Muscle of back (tissue), 11 donors: ENCODE results near the gene PHAF1. TPM values are rescaled to one million over a fixed set of nuclear protein-coding genes. Genes with fewer than 3 reads are reported as not detected.

ENCODE experiments used
- DNase-seq, 3 donors: peaks; one replicate each; pipeline versions ENCODE4 v3.0.0 to v3.0.0-alpha.2; 2013
- polyA plus RNA-seq, 10 donors: library from polyadenylated mRNA; unstranded; fragments of 120-200 nt; gene quantifications; one replicate each; pipeline ENCODE4 v1.2.1, GENCODE V29; 2013; ENCODE audit not compliant: insufficient read length in 10 of 10

The PHAF1 gene
- polyA plus RNA-seq, 10 donors, result 15.6 to 20.5 (median 18.9) TPM

DNA sequence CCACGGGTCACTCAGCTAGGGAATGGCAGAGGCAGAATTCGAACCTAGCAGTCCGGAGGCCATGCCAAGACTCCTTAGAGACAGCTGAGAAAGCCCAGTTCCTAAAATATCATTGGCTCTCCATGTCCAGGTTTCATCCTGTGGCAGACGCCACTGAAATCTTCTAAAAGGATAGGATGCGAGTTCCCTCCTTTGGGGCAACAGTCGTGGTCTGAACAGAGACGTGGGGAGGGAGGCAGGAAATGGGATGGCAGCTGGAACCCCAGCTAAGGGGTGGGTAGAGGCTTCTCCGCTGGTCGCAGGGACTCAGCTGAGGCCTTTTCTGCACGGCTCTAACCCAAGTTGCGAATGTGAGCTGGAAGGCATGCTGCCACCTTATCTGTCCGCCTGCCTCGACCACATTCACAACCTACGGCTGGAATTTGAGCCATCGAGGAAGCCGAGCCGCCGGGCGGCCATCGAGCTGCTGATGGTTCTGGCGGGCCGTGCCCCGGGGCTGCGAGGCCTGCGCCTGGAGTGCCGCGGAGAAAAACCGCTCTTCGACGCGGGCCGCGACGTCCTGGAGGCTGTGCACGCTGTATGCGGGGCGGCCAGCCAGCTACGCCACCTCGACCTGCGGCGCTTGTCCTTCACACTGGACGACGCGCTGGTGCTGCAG, 52.9 kb downstream of the PHAF1 start:
- DNase-seq, result no peak

DNA sequence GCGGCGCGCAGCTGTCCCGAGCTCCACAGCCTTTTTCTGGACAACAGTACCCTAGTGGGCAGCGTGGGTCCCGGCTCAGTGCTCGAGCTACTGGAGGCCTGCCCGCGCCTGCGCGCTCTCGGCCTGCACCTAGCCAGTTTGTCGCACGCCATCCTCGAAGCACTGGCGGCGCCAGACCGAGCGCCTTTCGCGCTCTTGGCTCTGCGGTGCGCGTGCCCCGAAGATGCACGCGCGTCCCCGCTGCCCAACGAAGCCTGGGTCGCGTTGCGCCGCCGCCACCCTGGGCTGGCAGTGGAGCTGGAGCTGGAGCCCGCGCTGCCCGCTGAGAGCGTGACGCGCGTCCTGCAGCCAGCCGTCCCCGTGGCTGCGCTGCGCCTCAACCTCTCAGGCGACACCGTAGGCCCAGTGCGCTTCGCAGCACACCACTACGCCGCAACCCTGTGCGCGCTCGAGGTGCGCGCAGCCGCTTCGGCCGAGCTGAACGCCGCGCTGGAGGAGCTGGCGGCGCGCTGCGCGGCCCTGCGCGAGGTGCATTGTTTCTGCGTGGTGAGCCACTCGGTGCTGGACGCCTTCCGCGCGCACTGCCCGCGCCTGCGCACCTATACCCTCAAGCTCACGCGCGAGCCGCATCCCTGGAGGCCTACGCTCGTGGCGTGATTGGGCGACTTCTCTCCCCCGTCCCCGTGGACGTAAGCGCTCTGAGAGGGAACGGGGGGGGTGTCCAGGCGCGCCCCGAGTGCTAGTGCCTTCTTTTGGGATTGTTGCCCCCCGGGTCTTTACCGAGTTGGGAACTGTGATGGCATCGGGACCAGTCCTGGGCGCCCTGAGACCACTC, 53.6 kb downstream of the PHAF1 start:
- DNase-seq, result peak in 1 of 3 donors; percentile 78

DNA sequence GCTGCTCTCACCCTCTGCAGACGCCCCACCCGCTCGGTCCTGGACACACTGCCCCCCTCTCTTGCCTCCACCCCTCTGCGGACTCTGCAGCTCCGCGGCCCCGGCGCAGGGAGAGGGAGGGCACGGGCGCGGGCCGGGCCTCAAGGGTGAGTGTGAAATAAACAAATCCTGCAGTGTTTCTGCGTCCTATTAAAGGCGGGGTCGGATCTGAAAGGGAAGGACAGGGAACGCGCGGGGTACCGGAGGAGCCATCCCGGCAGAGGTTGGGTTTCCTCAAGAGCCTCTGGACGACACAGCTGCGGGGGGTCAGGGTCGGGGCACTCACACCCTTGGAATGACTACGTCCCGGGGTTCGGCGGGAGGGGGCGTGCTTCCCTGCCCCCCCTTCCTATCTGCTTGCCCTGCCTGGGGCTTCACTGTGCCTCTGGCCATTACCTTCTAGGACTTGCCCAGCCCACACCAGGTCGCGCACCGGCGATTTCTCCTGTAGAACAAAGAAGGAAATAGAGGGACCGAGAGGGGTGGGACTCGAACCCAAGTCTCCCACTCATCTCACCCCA, 54.3 kb downstream of the PHAF1 start:
- no peak for DNase-seq

DNA sequence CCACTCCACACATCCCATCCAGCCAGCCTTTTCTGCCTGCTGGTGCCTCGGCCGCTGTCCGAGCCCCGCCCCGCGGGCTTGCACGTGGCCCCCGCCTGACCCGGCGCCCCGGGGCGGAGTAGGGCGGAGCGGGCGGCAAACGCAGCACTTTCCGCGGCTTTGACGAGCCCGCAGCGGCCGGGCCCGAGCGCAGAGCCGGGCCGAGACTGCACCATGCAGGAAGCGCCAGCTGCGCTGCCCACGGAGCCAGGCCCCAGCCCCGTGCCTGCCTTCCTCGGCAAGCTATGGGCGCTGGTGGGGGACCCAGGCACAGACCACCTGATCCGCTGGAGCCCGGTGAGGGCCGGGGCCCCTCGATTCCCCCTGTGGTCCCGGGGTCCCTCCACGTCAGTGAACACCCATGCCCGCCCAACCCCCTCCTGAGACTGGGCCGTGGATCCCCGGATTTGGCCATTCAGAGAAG, 54.9 kb downstream of the PHAF1 start, which contains the start of gene HSF4:
Gene HSF4, plus strand, starts transcription at position 147 of the 463 bp plus-strand sequence. Its CDS starts 67 bp downstream, at position 214.
- no peak for DNase-seq

DNA sequence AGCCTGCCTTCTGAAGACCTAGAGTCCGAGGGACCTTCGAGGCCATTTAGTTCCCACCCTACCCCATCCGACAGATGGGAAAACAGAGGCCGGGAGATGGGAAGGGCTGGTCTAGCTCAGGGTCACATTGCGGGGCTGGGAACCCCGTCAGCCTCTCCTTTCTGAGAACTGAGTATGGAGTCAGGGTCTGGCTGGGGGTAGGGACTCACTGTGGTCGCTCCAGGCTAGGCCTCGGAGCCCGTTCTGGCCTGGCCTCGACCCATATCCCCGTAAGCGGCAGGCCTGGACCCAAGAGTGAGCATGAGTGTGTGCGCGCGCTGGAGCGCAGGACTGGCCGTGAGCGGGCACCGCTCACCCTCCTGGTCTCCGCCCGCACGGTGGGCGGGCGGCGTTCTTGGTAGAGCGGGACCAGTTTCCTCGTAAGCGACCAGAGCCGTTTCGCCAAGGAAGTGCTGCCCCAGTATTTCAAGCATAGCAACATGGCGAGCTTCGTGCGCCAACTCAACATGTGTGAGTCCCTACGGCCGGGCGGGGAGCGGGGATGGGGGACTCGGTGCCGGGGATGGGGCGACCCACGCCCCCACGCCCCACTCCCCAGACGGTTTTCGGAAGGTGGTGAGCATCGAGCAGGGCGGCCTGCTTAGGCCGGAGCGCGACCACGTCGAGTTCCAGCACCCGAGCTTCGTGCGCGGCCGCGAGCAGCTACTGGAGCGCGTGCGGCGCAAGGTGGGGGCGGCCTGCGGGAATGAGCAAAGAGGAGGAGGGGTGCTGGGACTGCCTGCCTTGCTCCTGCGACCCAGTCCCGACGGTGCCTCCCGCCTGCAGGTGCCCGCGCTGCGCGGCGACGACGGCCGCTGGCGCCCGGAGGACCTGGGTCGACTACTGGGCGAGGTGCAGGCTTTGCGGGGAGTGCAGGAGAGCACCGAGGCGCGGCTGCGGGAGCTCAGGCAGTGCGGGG, 55.7 kb downstream of the PHAF1 start:
- DNase-seq, result peak in 1 of 3 donors; percentile 51

DNA sequence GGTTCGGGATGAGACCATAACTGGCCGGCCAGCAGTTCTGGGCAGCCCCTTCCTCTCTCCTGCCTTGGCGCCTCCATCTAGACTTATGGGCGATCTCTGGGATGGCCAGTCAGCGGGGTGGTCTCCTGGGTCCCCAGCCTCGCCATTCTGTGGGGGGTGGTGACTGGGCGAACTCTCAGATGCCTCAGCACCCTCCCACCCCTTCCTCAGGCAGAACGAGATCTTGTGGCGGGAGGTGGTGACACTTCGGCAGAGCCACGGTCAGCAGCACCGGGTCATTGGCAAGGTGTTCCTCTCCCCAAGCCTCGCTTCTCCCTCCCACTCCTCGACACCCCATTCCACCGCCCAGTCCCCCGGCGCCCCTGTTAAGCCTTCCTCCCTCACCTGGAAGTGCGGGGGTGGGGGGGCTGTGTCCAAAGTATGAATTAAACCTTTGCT, 56.4 kb downstream of the PHAF1 start:
- DNase-seq, result no peak

DNA sequence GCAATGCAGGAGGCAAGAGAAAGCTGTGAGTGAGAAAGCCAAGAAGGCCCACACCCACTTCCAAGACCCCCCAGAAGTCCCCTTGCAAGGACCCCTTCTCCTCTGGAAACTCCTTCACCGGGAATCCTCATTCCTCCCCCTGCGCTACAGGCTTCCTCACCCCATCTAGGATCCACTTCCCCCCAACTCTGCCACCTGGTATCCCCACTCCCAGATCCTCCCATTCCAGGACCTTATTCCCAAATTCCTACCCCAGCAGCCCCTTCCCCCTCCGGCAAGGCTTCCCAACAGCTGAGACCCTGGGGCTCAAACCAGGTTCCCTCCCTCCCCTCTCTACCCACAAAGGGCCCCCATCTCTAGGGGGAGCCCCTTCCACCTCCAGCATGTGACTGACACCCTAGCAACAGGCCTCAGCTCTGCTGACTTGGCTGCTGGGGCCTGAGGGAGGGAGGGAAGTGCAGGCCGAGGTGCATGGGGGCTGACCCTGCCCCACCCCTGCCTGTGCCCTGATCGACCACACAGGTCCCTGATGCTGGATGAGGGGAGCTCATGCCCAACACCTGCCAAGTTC, 56.9 kb downstream of the PHAF1 start:
- DNase-seq, result no peak

DNA sequence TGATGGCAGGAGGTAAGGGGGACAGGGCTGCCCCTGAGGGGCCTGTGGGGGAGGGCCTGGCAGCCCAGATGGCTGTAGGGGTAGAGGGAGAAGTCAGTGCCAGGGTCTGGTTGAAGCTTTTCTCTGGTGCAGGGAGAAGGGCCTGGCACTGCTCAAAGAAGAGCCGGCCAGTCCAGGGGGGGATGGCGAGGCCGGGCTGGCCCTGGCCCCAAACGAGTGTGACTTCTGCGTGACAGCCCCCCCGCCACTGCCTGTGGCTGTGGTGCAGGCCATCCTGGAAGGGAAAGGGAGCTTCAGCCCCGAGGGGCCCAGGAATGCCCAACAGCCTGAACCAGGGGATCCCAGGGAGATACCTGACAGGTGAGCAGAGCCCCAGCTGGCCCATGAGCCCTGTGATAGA, 57.8 kb downstream of the PHAF1 start:
- no peak for DNase-seq

DNA sequence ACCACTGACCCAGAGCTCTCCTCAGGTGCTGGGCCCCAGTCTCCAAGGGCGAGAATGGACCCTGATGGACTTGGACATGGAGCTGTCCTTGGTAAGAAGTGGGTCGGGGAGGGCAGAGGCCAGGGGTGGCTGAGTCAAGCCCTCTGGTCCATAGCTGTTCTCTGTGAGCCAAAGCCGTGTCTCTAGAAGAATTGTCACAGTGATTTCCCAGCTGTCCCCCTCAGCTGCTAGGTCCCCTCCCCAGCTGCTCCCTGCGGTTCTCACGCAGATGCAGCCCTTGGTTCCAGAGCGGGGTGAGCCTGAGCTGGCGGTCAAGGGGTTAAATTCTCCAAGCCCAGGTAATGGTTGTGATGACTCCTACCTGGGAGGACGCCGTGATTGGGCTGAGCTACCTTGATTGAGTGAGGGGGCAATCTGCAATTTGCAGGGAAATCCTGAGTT, 59.3 kb downstream of the PHAF1 start:
- no peak for DNase-seq

DNA sequence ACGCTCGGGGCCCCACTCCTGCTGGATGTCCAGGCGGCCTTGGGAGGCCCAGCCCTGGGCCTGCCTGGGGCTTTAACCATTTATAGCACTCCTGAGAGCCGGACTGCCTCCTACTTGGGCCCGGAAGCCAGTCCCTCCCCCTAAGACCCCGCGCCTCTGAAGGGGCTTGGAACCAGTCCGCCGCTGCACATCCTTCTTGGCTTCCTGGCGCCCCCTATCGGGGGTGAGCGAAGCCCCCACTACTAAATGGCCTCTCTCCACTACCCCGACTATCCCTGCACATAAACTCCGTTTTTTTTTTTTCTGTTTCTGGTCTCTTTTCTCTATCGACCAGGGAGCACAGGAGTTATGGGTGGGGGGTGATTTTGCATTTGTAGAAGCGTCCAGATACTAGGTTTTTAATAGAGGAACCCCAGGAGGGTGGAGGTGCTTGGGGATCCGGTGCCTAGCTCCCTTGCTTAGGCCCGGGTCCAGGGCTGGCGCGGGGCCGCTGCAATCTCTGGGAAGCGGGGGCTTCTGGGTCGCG, 60.0 kb downstream of the PHAF1 start:
- peak in 1 of 3 donors; percentile 48 for DNase-seq

DNA sequence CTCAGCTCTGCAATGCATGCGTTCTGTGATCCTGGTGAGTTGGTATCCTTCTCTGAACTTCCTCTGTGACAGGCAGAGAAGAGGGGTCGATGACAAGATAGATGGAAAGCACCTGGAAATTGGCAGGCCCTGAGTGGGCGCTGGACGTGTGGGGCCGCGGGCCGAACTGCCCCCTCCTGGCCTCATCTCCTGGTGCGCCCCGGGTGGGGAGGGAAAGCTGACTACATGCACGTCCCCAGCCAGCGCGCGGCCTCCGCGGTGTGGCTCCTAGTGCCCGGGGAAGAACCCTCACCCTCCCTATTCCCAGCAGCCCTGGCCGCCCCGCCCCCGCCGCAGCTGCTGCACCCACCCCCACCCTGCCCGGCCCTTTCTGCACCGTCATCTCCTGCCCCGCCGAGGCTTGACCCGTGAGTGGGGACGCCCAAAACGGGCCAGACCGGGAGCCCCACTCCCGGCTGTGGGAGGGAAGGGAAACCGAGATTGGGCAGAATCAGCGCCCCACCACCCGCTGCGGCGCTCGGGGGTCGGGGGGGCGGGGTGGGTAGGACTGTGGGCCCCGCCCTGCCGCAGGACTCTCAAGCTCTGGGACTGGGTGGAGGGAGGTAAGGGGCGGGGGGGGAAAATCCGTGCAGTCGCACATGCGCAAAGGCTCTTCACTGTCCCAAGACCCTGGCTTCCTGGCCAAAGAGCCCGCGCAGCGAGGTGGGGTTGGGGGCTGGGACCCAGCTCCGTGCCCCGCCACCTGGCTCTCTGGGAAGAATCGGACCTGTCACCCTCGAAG, 60.6 kb downstream of the PHAF1 start, which contains the start of gene NOL3:
Gene NOL3, plus strand, starts transcription at position 371 of the 781 bp plus-strand sequence.
- peak in 2 of 3 donors; percentile 72 to 73 for DNase-seq

DNA sequence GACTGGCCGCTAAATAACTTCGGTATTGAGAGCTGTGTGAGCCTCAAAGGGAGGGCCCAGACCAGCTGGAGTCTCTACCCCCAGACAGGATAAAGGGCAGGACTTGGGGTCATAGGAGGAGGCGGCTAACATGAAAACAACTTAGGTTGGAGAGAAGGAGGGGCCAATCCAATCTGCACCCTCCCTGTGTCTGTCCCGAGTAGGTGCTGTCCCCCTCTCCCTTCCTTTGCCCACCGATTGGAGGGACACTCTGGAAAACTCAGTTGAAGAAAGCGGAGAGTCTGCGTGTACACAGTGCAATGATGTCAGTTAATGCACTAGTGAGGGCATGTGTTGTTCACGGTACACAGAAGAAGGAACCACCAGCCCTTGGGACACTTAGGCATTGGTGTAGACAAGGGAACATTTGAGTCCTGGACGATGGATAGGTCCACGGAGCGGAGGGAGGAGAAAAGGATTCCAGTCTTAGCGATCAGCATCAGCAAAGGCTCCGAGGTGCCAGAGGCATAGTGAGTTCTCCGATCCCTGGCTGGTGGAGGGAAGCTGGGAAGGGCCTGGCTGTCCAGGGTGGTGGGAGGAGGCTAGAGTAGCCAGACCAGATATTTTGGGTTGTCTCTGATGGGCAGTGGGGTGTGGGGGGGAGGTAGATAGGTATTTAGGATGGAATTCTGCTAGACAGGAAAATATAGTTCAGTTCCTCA, 61.4 kb downstream of the PHAF1 start:
- peak in 1 of 3 donors; percentile 33 for DNase-seq

DNA sequence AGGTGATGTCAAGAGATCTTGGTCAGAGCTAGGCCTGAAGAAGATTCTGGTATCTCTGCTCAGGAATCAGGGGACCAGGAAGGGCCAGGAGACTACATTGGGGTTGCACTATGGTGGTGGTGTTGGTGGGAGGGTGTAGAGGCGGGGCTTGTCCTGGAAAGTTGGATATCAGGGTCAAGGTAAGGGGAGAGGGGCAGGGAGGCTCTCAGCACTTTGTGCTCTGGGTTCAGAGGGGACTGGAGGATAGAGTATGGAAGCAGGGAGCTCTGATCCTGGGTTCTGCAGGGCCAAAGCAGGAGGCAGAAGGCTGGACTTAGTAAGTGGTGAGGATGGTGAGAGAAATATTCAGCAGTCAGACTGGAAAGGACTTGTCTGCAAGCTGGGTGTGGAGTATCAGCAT, 63.6 kb downstream of the PHAF1 start:
- DNase-seq, result no peak

DNA sequence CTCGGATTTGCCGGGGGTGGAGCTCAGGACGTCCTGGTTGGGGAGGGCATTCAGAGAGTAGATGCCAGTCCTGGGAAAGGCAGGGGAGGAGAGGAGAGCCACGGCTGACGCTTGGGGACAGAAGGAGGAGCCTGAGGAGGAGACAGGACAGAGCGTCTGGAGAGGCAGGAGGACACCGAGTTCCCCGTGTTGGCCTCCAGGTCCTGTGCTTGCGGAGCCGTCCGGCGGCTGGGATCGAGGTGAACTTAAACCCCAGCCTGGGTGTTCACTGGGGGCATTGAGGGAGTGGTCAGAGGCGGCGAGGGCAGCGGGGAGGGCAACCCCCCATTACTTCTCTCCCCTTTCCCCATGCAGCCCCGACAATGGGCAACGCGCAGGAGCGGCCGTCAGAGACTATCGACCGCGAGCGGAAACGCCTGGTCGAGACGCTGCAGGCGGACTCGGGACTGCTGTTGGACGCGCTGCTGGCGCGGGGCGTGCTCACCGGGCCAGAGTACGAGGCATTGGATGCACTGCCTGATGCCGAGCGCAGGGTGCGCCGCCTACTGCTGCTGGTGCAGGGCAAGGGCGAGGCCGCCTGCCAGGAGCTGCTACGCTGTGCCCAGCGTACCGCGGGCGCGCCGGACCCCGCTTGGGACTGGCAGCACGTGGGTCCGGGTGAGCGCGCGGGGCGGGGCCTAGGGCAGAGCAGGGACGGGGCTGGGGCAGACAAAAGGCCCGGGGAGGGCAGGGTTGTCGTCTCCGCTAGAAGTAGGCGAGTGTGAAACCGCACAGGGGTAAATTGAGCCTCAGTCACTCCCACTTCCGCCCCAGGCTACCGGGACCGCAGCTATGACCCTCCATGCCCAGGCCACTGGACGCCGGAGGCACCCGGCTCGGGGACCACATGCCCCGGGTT, 64.3 kb downstream of the PHAF1 start:
- DNase-seq, result peak in 1 of 3 donors; percentile 84

DNA sequence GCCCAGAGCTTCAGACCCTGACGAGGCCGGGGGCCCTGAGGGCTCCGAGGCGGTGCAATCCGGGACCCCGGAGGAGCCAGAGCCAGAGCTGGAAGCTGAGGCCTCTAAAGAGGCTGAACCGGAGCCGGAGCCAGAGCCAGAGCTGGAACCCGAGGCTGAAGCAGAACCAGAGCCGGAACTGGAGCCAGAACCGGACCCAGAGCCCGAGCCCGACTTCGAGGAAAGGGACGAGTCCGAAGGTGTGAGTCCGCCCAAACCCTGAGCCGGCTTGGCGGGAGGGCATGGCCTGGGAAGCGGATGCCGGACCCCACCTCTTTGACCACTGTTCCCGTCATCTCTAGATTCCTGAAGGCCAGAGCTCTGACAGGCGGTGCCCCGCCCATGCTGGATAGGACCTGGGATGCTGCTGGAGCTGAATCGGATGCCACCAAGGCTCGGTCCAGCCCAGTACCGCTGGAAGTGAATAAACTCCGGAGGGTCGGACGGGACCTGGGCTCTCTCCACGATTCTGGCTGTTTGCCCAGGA, 65.0 kb downstream of the PHAF1 start:
- DNase-seq, result no peak

DNA sequence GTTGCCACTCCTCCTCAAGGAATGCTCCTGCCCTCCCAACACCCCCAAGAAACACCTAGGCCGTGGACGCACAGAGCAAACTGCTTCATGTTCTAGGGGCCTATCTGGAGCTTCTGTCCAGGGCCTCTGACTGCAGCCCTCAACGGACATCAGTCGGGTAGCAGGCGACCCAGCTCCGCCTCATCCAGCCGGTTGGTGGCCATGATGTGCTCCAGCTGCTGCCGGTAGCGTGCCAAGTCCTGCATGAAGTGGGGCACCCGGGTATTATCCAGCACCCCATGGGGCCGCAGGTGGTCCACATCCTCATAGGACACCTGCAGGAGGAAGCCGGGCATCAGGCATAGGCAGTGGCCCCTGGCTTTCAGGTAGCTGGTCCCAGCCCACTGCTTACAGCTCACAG, 66.9 kb downstream of the PHAF1 start:
- DNase-seq, result no peak
